KBM-7 (cell line): Measurements from ENCODE around the gene NME4.
"Not testable (repeated sequence)": the region's sequence is repeated elsewhere in the genome, so short reads cannot be mapped to it uniquely, and the experiment has no call there.

Source experiments
- DNase-seq: peaks from one replicate; pipeline ENCODE4 v3.0.0-alpha.2; 2015
- in situ Hi-C: fragments of 300-500 bp; cut with MboI; formaldehyde crosslinking; loops from 2 replicates; pipeline ENCODE4 v1.14.3; 2020; ENCODE audit warnings: low sequenced_read_pairs, low pct_unique_long_range_greater_than_20kb, mixed read lengths

Gene NME4

DNA sequence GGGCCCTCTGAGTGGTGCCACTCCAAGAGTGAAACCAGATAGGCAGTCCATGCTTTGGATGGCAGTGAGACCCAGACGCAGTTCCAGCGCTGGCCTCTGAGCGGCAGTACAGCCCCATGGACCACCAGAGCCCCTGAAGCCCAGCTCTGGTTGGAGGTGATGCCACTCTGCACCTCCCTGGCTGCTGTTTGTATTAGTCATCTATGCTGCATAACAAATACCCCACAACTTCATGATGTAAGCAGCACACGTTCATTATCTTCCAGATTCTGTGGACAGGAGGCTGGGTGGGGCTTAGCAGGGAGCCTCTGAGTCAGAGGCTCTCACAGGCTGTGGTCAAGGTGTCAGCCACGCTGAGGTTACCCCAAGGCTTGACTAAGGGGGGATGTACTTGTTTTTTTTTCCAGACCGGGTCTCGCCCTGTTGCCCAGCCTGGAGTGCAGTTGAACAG, 5.1 kb upstream of the NME4 start:
- DNase-seq = peak; percentile 89
- in situ Hi-C loops = no loop called here

DNA sequence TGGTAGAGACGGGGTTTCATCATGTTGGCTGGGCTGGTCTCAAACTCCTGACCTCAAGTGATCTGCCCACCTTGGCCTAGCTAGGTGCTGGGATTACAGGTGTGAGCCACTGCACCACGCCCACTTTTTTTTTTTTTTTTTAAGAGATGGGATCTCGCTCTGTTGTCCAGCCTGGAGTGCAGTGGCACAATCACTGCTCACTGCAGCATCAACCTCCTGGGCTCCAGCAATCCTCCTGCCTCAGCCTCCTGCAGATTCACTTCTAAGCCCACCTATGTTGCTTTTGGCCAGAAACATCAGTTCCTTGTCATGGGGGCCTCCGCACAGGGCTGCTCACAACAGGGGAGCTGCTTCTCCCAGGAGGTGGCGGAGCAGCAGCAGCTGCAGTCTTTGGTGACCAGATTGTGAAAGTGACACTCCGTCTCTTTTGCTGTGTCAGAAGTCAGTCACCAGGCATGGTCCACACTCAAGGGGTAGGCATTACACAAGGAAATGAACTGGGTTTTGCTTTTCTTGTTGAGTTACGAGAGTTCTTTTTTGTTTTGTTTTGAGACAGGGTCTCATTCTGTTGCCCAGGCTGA, 4.5 kb upstream of the NME4 start:
- no peak for DNase-seq
- in situ Hi-C loops = no loop called here

DNA sequence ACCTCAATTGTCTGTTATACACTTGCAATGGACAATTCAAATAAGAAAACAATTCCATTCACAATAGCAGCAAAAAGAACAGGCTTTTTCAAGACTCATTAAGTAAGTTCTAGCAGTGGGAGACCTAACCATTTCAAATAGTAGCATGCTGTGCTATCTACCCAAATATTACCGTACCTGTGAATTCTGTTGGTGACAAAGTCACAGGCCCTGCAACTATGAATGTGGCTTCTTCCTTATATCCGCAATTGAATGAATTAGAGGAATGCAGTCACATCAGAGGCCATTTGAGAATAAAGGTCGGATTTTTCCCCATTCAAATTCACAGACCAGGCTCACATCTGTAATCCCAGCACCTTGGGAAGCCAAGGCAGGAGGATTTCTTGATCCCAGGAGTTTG, 800 bp upstream of the NME4 start:
- in situ Hi-C loops = no loop called here
- no peak for DNase-seq

DNA sequence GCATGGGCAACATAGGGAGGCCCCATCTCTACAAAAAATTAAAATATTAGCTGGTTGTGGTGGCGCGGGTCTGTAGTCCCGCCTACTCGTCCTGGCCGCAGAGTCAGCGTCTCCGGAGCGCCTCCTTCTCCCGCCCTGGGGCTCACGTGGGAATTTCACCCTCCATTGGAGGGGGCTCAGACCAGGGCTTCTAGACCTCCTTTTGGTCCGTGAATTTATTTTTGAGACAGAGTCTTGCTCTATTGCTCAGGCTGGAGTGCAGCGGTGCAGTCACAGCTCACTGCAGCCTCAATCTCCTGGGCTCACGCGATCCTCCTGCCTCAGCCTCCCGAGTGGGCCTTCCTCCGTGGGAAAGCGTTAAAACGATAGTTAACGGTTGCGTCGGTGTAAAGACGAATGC, 394 bp upstream of the NME4 start:
- in situ Hi-C loops = no loop called here
- peak; percentile 64 for DNase-seq

DNA sequence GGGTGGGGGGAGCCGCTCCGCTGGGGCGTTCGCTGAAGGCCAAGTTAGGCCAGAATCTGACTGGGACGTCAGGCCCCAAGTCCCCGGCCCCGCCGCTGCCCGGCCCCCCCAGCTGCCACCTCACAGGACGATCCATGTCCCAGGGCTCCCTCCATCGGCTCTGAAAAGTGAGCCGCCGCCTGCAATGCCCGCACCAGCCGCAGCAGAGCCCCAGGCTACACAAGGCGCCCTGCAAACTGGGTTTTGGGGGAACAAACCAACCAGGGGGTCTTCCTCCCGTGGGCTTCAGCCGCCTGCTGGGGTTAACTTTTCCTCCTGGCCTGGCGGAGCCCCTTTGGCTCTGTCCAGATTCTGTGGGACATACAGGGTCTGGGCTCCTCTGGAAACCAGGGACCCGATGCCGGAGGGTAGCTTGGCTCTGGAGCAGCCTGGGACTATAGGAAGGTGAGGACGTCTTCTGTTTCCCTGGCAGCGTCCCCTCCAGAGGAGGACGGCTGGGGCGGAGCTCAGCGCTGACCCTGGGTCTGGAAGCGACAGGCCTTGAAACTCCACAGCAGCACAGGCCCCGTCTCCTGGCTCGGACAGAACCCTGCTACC, 835 bp downstream of the NME4 start:
- in situ Hi-C loops = no loop called here
- DNase-seq = no peak

DNA sequence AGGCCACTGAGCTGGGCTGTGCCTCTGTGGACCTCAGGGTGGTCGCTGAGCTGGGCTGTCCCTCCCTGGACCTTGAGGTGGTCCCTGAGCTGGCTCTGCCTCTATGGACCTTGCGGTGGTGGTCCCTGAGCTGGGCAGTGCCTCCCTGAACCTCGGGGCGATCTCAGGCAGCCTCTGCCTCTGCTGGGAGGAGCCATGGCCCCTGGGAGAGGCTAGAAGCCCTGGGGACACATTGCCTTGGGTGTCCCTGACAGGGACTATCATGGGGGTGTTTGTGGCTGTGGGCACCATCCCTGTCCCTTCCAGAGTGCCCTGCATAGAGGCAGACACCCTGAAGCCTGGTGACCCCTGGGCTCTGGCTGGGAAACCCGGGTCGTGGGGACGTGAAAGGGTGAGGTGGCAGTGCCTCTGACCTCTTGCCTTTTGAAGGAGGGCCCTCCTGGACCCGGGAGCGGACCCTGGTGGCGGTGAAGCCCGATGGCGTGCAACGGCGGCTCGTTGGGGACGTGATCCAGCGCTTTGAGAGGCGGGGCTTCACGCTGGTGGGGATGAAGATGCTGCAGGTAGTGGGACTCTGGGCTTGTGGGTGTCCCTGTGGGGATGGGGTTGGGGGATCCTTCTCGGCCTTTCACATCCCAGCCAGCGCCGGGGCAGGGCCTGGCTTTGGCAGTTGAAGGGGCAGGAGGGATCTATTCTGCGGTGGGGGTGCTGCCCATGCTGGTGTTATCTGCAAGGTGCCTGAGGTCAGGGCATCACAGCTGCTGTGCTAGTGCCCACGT, 1.8 kb downstream of the NME4 start:
- in situ Hi-C loops = no loop called here

DNA sequence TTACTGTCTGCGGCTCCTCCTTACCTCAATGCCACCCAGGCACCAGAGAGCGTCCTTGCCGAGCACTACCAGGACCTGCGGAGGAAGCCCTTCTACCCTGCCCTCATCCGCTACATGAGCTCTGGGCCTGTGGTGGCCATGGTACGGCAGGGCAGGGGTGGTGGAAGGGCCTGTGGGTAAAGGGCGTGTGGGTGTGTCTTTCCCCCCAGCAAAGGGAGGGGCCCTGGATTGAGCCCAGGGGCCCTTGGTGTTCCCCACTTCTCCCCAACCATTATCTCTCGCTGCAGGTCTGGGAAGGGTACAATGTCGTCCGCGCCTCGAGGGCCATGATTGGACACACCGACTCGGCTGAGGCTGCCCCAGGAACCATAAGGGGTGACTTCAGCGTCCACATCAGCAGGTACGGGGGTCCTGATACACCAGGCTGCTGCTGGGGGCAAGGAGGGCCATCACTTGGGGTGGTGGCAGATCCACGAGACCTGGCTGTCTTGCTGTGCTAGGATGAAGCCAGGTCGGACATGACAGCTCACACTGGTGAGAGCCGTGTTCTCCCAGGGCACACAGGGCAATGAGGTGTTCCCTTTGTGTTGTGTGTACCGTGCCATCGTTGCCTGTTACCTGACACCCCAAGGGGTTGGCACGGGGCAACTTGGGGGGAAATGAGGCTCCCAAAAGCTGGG, 2.5 kb downstream of the NME4 start:
- in situ Hi-C loops = no loop called here
- DNase-seq = no peak

More for the DNA sequence above, 1.8 kb downstream of the NME4 start:
- no peak for DNase-seq

DNA sequence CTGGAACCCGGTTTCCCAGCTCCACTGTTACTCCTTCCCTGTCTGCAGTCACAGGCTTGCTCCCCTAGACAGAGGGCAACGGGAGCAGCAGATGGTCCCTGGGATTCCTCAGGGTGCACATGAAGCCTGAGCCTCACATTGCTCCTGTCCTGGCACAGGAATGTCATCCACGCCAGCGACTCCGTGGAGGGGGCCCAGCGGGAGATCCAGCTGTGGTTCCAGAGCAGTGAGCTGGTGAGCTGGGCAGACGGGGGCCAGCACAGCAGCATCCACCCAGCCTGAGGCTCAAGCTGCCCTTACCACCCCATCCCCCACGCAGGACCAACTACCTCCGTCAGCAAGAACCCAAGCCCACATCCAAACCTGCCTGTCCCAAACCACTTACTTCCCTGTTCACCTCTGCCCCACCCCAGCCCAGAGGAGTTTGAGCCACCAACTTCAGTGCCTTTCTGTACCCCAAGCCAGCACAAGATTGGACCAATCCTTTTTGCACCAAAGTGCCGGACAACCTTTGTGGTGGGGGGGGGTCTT, 3.1 kb downstream of the NME4 start:
- no peak for DNase-seq
- in situ Hi-C loops = no loop called here

DNA sequence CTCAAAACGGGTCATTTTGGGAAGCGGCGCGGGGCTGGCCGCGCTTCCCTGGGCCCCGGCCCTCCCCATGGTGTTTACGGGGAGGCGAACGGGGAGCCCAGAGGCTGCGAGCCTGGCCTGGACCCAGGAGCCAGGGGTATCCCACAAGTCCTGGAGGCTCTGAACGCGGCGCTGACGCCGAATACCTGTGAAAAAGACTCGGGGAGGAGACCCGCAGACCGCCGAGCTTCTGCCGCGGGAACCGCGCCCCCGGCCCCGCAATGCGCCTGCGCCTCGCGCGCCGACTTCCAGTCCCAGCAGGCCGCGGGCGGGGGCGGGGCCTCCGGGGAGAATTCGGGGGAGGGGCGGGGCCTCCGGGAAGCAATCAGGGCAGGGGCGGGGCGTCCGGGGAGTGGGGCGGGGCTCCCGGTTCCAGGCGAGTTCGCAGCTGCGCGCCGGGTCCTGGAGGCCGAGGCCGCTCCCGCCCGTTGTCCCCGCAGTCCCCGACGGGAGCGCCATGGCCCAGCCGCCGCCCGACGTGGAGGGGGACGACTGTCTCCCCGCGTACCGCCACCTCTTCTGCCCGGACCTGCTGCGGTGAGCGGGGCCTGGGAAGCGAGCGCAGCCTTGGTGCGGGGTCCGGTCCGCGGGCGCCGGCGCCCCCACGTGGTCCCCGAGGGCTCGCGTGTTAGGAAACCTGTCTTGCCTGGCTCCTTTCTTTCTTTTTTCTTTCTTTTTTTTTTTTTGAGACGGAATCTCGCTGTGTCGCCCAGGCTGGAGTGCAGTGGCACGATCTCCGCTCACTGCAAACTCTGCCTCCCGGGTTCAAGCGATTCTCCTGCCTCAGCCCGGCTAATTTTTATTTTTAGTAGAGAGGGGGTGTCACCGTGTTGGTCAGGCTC, 4.7 kb downstream of the NME4 start, which contains the start of gene DECR2:
Gene DECR2, plus strand, starts transcription at position 418 of the 881 bp plus-strand sequence. Its CDS starts 79 bp downstream, at position 497.
- in situ Hi-C loops = no loop called here
- peak; percentile 86 for DNase-seq

DNA sequence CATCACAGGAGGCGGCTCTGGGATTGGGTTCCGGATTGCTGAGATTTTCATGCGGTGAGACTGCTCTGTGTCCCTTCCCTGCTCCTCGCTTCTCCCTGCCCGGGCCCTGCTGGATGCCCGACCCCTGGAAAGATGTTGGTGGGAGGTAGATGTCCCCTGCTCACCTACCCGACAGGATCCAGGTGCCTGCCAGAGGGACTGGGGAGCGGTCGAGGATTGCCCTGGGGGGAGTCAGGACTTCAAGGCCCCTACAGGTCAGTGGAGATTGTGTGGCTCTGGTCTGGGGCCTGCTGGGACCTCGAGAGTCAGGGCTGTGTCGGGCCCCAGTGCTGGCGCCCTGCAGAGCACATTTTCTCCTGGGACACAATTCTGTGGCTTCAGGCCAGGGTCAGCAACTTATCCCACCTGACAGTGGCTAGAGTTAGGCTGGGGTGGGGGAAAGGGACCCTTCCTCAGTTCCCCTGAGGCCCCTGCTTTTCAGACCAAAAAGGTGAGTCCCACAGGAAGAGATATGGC, 8.0 kb downstream of the NME4 start:
- in situ Hi-C loops = no loop called here
- no peak for DNase-seq

DNA sequence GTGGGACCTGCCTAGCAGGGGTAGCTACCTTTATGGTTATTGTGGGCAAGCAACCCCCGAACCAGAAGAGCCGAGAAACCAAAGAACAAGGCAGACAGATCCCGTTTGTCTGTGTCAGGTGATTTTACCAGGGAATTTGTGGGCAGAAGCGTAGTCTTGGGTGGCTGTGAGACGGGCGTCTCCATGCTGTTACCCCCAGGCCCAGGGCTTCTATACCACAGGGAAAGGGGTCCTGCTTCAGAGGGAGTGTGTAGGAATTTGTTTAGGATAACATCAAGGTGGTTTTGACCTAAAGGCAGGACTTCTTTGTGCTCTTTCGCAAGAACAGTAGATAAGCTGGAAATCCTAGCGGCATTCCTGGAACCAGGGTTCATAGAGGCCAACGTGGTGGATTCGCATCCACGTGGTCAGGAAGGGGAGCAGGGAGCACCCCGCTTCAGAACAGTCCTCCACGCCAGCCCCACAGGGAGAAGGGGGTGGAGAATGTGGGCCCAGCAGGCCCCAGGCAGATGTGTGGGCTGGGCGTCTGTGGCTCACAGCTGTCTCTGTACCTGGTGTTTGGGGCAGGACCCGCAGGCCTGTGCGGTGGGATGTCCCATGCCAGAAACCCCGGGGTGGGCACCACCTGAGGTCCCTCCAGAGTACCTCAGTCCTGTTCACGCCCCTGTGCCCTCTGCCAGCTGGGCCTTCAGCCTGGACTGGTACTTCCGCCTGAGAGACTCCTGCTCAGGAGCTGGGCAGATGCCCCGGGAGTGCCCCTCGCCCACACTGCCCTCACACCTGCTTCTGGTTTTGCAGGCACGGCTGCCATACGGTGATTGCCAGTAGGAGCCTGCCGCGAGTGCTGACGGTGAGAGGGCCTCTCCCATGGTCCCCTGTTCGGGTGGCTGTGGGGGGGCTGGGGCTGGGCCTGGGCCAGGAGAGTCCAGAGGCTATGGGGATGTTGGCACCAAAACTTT, 8.8 kb downstream of the NME4 start:
- in situ Hi-C loops = no loop called here
- DNase-seq = no peak

DNA sequence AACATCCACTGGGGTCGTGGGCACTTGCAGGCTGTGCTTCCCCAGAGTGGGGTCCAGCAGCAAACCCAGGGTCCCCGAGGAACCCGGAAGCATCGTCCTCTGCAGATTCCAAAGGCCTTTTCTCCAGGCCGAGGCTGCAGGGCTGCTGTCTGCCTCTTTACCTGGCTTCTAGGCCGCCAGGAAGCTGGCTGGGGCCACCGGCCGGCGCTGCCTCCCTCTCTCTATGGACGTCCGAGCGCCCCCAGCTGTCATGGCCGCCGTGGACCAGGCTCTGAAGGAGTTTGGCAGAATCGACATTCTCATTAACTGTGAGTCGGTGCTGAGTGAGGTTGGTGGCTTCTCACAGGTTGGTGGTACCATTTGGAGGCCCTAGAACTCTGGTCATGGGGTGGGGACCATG, 10.3 kb downstream of the NME4 start:
- in situ Hi-C loops = no loop called here
- no peak for DNase-seq

DNA sequence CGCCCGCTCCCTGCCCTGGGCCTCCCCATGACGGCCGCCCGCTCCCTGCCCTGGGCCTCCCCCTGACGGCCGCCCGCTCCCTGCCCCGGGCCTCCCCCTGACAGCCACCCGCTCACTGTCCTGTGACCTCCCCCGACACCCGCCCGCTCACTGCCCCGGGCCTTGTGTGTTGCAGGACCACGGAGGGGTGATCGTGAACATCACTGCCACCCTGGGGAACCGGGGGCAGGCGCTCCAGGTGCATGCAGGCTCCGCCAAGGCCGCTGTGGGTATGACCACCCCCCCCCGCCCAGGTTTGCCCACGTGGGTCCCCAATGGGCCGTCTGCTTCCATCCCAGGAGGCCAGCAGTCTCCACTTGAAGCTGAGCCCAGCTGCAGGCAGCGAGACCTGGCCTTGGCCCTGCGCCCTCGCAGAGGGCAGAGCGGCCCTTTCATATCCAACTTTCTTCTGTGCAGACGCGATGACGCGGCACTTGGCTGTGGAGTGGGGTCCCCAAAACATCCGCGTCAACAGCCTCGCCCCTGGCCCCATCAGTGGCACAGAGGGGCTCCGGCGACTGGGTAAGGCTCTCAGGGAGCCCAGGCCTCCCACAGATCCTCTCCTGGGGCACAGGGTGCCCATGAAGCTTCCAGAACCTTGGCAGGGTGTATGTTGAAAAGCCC, 13.6 kb downstream of the NME4 start:
- in situ Hi-C loops = no loop called here
- DNase-seq = no peak

DNA sequence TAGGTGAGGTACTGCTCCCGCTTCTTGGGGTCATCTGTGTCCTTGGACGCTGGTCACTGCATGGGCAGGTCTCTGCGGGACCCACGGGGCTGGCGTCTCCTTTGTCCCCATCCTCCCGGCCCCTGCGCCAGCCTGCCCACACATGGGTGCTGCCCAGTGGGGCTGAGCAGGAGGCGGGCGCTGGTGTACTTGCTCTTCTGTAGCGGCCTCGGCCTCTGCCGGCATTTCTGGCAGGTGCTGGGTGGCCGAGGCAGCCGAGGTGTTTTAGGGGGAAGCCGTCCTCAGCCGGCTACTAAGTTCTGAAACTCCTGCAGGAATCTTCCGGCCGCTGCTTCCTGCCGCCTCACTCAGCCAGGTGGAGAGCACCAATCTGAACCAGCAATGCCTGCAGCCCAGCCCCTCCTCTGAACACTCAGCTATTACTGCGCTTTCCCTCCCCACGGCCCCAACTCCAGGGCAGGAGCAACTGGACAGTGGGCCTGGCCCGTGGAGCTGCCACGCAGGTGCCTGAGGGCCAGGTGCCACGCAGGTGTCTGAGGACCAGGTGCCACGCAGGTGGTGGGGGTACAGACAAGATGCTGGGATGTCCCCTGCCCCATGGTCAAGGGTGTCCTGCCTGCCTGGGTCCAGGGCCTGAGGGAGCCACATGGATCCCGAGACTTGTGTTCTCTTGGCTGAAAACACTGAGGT, 14.7 kb downstream of the NME4 start:
- in situ Hi-C loops = no loop called here
- no peak for DNase-seq

DNA sequence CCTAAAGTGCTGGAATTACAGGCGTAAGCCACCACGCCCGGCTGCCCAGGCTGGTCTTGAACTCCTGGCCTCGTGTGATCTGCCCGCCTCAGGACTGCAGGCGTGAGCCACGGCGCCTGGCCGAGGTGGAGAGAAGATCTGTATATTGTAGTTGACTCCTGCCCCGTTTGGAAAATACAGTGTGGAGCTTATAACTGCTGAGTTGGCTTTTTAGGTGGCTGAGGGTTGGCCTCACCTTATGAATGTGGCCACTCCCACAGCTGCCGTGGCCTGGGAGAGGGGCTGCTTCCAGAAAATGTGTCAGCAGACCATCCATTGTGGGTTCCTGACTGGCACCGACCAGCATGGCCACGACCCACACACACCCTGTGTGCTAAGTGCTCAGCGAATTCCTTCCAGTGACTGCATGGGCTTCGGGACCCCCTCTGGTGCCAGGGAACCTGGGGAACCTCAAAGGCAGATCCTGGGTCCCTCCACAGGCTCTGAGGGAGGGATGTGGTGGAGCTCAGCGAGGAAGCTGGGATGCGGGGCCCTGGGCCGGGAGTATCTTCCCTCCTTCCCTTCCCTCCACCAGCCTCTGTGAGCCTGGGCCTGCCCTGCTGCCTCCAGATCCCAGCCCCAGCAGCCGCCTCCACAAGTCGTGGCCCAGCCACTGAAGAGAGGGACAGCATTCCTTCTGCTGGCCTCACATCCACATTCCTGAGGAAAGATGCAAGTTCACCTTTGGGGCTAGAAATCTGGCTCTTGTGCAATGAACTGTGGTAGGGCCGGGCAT, 17.6 kb downstream of the NME4 start:
- no peak for DNase-seq
- in situ Hi-C loops = no loop called here

DNA sequence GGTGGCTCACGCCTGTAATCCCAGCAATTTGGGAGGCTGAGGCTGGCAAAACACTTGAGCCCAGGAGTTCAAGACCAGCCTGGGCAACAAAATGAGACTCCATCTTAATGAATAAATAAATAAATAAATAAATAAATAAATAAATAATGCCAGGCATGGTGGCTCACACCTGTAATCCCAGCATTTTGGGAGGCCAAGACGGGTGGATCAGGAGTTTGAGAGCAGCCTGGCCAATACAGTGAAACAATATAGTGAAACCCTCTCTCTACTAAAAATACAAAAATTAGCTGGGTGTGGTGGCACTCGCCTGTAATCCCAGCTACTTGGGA, 18.1 kb downstream of the NME4 start:
- in situ Hi-C loops, DNase-seq: not testable (repeated sequence)
